AG10803 (cell line): Measurements from ENCODE around the gene LILRA1.
"Not testable (repeated sequence)": the region's sequence is repeated elsewhere in the genome, so short reads cannot be mapped to it uniquely, and the experiment has no call there.

Experiments
- DNase-seq: peaks from one replicate; pipeline ENCODE4 v3.0.0; 2010; ENCODE audit warnings: low read depth
- H3K4me3 ChIP-seq: 2 replicates; pipeline ENCODE4 v1.5.1; 2011; ENCODE audit warnings: mild to moderate bottlenecking, low read length, control low read depth
- TF ChIP-seq, protein P1 (sequence below): conservative IDR thresholded peaks from 2 replicates; pipeline ENCODE4 v1.5.1; 2011; ENCODE audit warnings: mild to moderate bottlenecking, low read length, control low read depth, inconsistent platforms

The LILRA1 gene

DNA sequence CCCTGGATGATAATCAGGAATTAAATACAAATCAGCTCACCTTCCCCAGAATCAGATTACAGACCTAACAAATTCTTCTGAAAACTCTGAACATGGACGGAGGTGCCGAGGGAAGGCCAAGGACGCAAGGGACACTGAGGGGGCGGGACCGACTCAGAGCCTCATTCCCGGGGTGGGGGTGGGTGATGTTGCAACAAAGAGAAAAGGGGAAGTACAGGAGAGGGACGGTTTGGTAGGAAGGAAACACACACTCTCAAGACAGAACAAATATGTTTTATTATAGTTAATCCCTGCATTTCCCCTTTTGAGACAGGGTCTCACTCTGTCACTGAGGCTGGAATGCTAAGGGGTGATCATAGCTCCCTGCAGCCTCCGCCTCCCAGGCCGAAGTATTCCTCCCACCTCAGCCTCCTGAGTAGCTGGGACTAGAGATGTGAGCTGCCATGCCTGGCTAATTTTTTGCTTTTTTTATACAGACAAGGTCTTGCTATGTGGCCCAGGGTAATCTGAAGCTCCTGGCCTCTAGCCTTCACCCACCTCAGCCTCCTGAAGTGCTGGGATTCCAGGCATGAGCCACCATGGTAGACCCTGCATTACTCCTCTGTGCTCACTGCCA is 20.6 kb upstream of the LILRA1 start:
- no peak for DNase-seq
- TF ChIP-seq, protein P1, sequence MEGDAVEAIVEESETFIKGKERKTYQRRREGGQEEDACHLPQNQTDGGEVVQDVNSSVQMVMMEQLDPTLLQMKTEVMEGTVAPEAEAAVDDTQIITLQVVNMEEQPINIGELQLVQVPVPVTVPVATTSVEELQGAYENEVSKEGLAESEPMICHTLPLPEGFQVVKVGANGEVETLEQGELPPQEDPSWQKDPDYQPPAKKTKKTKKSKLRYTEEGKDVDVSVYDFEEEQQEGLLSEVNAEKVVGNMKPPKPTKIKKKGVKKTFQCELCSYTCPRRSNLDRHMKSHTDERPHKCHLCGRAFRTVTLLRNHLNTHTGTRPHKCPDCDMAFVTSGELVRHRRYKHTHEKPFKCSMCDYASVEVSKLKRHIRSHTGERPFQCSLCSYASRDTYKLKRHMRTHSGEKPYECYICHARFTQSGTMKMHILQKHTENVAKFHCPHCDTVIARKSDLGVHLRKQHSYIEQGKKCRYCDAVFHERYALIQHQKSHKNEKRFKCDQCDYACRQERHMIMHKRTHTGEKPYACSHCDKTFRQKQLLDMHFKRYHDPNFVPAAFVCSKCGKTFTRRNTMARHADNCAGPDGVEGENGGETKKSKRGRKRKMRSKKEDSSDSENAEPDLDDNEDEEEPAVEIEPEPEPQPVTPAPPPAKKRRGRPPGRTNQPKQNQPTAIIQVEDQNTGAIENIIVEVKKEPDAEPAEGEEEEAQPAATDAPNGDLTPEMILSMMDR, result no peak
- H3K4me3 ChIP-seq, result no peak overlapping the region

DNA sequence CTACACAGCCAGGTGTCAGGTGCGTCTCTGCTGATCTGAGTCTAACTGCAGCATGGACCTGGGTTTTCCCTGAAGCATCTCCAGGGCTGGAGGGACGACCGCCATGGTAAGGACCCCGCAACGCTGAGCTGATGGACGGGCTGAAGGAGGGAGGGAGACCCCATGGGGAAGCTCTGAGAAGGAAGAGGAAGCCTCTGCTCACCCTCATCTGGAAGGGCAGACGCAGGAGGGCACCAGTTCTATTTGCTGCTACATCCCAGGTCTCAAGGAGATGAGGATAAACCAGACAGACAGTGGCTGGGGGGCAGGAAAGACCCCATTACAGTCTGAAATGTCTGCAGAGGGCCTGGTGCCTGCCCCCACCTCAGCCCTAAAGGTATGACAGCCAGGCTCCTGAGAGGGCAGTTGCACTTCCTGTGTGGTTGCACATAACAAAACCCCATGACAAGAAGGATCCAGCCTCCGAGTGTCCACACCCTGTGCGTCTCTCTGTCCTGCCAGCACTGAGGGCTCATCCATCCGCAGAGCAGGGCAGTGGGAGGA is 20.0 kb upstream of the LILRA1 start, which contains the start of gene LILRA2:
Gene LILRA2, plus strand, starts transcription at position 461 of the 543 bp plus-strand sequence. CDS start 89 bp downstream, outside the sequence.
- TF ChIP-seq, protein P1, result no peak
- no peak within 1 kb of the TSS for H3K4me3 ChIP-seq
- no peak for DNase-seq

DNA sequence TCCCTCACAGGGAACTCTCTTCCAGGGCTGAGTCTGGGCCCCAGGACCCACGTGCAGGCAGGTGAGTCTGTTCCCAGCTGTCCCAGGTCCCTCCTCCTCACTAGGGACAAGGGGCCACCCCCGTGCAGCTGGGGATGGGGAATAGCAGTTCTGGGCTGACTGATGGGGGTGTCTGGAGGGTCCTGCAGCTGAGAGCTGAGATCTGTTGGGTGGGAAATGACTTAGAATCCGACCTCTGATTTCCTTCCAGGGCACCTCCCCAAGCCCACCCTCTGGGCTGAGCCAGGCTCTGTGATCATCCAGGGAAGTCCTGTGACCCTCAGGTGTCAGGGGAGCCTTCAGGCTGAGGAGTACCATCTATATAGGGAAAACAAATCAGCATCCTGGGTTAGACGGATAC is 19.4 kb upstream of the LILRA1 start:
- TF ChIP-seq, protein P1, result no peak
- no peak overlapping the region for H3K4me3 ChIP-seq

DNA sequence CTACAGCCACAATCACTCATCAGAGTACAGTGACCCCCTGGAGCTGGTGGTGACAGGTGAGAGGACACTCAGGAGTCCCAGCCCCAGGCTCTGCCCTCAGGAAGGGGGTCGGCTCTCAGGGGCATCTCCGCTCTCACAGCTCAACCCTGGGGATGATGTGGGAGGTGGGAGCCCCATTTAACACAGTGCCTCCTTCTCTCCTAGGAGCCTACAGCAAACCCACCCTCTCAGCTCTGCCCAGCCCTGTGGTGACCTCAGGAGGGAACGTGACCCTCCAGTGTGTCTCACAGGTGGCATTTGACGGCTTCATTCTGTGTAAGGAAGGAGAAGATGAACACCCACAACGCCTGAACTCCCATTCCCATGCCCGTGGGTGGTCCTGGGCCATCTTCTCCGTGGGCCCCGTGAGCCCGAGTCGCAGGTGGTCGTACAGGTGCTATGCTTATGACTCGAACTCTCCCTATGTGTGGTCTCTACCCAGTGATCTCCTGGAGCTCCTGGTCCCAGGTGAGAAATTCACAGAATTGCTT is 18.8 kb upstream of the LILRA1 start:
- no peak overlapping the region for H3K4me3 ChIP-seq
- TF ChIP-seq, protein P1, result no peak
- no peak for DNase-seq

More for the DNA sequence above, 19.4 kb upstream of the LILRA1 start:
- no peak for DNase-seq

DNA sequence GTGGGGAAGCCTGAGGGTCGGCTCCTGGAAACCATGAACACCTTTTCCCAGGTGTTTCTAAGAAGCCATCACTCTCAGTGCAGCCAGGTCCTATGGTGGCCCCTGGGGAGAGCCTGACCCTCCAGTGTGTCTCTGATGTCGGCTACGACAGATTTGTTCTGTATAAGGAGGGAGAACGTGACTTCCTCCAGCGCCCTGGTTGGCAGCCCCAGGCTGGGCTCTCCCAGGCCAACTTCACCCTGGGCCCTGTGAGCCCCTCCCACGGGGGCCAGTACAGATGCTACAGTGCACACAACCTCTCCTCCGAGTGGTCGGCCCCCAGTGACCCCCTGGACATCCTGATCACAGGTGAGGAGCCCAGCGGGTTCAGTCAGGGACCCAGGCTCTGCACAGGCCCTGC is 18.2 kb upstream of the LILRA1 start:
- not testable (repeated sequence) for DNase-seq, H3K4me3 ChIP-seq

DNA sequence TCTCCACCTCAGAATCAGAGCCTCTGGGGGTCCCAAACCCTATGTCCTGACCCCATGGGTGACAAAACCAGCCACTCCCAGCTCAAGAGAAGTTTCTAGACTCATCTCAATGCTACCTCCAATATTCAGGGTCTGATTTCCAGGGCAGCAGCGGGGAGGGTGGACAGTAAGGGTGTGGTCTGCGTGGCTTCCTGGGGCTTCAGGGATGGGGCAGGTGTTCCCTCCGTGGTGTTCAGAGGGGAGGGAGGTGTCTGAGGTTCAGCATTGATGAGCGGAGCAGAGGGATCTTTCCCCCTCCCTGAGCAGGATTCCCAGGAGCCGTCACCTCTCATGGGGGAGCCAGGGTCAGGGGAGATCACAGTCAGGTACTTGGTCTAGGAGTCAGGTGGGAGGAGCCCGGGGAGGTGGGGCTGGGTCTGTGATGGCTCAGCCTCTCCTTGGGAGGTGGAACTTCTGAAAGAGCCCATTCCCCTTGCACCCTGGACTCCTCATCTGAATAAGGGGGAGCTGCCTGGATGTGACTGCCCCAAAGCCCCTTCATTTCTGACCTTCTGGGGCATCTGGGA is 16.9 kb upstream of the LILRA1 start:
- TF ChIP-seq, protein P1, result no peak
- H3K4me3 ChIP-seq, result no peak overlapping the region

DNA sequence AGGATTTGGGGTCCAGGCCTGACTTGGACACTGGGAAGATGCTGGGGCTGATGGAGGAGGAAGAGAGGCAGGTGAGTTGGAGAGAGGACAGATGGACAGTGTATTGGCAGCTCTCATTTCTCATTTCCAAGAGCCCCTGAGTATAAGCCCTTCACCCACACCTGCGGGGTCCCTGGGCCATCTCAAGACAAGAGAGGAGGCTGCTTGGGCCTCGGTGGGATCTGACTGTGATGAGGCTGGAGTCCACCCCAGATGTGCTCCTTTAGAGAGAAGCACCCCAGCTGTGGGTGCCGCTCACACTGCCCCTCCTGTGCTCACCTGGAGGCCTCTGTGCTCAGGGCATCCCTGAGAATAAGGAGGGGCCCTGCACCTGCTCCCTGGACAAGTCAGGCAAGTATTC is 16.1 kb upstream of the LILRA1 start:
- no peak for DNase-seq
- H3K4me3 ChIP-seq, result no peak overlapping the region
- TF ChIP-seq, protein P1, result no peak

More for the DNA sequence above, 16.9 kb upstream of the LILRA1 start:
- DNase-seq, result no peak

DNA sequence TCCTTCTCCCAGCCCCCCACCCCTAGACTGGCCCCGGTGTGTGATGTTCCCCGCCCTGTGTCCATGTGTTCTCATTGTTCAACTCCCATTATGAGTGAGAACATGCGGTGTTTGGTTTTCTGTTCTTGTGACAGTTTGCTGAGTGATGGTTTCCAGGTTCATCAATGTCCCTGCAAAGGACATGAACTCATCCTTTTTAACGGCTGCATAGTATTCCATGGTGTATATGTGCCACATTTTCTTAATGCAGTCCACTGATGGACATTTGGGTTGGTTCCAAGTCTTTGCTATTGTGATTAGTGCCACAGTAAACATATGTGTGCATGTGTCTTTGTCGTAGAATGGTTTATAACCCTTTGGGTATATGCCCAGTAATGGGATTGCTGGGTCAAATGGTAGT is 15.2 kb upstream of the LILRA1 start:
- DNase-seq, H3K4me3 ChIP-seq: not testable (repeated sequence)
